OCI-LY1 (cell line): ENCODE data around the gene TPST2.

ENCODE experiments used
- H2AFZ ChIP-seq: fragments of 200-600 bp; sonication (generic), shearing (Covaris generic); 2 replicates; pipeline ENCODE4 v1.6.0; 2014; ENCODE audit warnings: antibody characterized with exemption, mild to moderate bottlenecking, low read length
- H3F3A ChIP-seq: fragments of 200-600 bp; sonication (generic), shearing (Covaris generic); 2 replicates; pipeline ENCODE4 v1.6.0; 2014; ENCODE audit warnings: mild to moderate bottlenecking, antibody characterized with exemption, low read length, moderate library complexity; ENCODE audit not compliant: insufficient read depth
- H3K27ac ChIP-seq: fragments of 200-600 bp; sonication (generic); 2 replicates; pipeline ENCODE4 v1.5.1; 2014; ENCODE audit warnings: low read length, mixed run types, mild to moderate bottlenecking, low read depth; ENCODE audit not compliant: poor library complexity, severe bottlenecking
- H3K27me3 ChIP-seq: fragments of 200-600 bp; sonication (generic); 2 replicates; pipeline ENCODE4 v1.6.0; 2014; ENCODE audit warnings: antibody characterized with exemption, mild to moderate bottlenecking, low read length, moderate library complexity; ENCODE audit not compliant: insufficient read depth
- H3K36me3 ChIP-seq: fragments of 200-600 bp; sonication (generic); 2 replicates; pipeline ENCODE4 v1.6.1; 2014; ENCODE audit warnings: mild to moderate bottlenecking, antibody characterized with exemption, low read length, moderate library complexity, mixed read lengths; ENCODE audit not compliant: insufficient read depth
- H3K4me1 ChIP-seq: fragments of 200-600 bp; sonication (generic); 2 replicates; pipeline ENCODE4 v1.5.1; 2014; ENCODE audit warnings: mild to moderate bottlenecking, low read length, moderate library complexity; ENCODE audit not compliant: insufficient read depth, severe bottlenecking
- H3K4me2 ChIP-seq: fragments of 200-600 bp; sonication (generic), shearing (Covaris generic); 2 replicates; pipeline ENCODE4 v1.6.1; 2014; ENCODE audit warnings: low read length
- H3K4me3 ChIP-seq: fragments of 200-600 bp; sonication (generic); 2 replicates; pipeline ENCODE4 v1.5.1; 2014; ENCODE audit warnings: low read length, low read depth, mild to moderate bottlenecking, mixed read lengths; ENCODE audit not compliant: poor library complexity, severe bottlenecking
- H3K79me2 ChIP-seq: fragments of 200-600 bp; shearing (Covaris generic); 2 replicates; pipeline ENCODE4 v1.6.1; 2016; ENCODE audit warnings: mixed run types, low read length, mixed read lengths; ENCODE audit not compliant: insufficient read depth
- H3K9ac ChIP-seq: fragments of 200-600 bp; sonication (generic), shearing (Covaris generic); 2 replicates; pipeline ENCODE4 v1.6.1; 2014; ENCODE audit warnings: mild to moderate bottlenecking, low read length, mixed read lengths
- H3K9me2 ChIP-seq: fragments of 200-600 bp; sonication (generic), shearing (Covaris generic); 2 replicates; pipeline ENCODE4 v1.6.1; 2014; ENCODE audit warnings: low read depth, mild to moderate bottlenecking, low read length, mixed read lengths
- H3K9me3 ChIP-seq: fragments of 200-600 bp; shearing (Covaris generic); 2 replicates; pipeline ENCODE4 v1.6.1; 2014; ENCODE audit warnings: low read length, mixed read lengths
- H4K20me1 ChIP-seq: fragments of 200-600 bp; sonication (generic), shearing (Covaris generic); 2 replicates; pipeline ENCODE4 v1.6.0; 2016; ENCODE audit warnings: mild to moderate bottlenecking, low read length; ENCODE audit not compliant: insufficient read depth
- EZH2 ChIP-seq: fragments of 200-600 bp; sonication (generic), shearing (Covaris generic); IDR thresholded peaks from 2 replicates; pipeline ENCODE4 v1.8.0; 2017; ENCODE audit warnings: borderline replicate concordance, mixed run types, mild to moderate bottlenecking, antibody characterized with exemption, low read length, moderate library complexity, mixed read lengths
- TF ChIP-seq, protein P1 (sequence below): fragments of 200-600 bp; sonication (generic), shearing (Covaris generic); IDR thresholded peaks from 2 replicates; pipeline ENCODE4 v1.5.1; 2017; ENCODE audit warnings: mild to moderate bottlenecking, antibody characterized with exemption, low read length, moderate library complexity, mixed read lengths

The TPST2 gene

GRCh38 chr22:26585104-26585790 is 4.7 kb downstream of the TPST2 start:
- H3F3A ChIP-seq = no peaks in the 10 kb centered on the region
- H3K4me2 ChIP-seq = peak overlapping the region; percentile 60
- TF ChIP-seq, protein P1, sequence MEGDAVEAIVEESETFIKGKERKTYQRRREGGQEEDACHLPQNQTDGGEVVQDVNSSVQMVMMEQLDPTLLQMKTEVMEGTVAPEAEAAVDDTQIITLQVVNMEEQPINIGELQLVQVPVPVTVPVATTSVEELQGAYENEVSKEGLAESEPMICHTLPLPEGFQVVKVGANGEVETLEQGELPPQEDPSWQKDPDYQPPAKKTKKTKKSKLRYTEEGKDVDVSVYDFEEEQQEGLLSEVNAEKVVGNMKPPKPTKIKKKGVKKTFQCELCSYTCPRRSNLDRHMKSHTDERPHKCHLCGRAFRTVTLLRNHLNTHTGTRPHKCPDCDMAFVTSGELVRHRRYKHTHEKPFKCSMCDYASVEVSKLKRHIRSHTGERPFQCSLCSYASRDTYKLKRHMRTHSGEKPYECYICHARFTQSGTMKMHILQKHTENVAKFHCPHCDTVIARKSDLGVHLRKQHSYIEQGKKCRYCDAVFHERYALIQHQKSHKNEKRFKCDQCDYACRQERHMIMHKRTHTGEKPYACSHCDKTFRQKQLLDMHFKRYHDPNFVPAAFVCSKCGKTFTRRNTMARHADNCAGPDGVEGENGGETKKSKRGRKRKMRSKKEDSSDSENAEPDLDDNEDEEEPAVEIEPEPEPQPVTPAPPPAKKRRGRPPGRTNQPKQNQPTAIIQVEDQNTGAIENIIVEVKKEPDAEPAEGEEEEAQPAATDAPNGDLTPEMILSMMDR = peak; percentile 21; the same call in 1 of the 2 replicates
- TF ChIP-seq EZH2 = no peak
- peaks cover 4% of the 10 kb centered on the region; the same call in 1 of the 2 replicates for H3K9me3 ChIP-seq
- H3K79me2 ChIP-seq = peaks cover 47% of the 10 kb centered on the region
- peak overlapping the region; percentile 49 for H3K9ac ChIP-seq
- no peaks in the 10 kb centered on the region for H3K27me3 ChIP-seq
- H4K20me1 ChIP-seq = no peaks in the 10 kb centered on the region
- peaks cover 61% of the 10 kb centered on the region for H3K4me1 ChIP-seq
- H3K4me3 ChIP-seq = peak overlapping the region; percentile 36
- no peak overlapping the region for H2AFZ ChIP-seq
- peaks cover 18% of the 10 kb centered on the region for H3K36me3 ChIP-seq
- peak overlapping the region; percentile 78 for H3K27ac ChIP-seq
- H3K9me2 ChIP-seq = no peaks in the 10 kb centered on the region

- Histone ChIP-seq H3K36me3 (peaks cover 18% of the 10 kb centered on the region), H3K9me2 (no peaks in the 10 kb centered on the region), H3K4me3 (no peak overlapping the region), H3K27ac (peak overlapping the region; percentile 14), H3F3A (no peaks in the 10 kb centered on the region), H3K4me2 (no peak overlapping the region), H3K27me3 (no peaks in the 10 kb centered on the region), H3K9ac (no peak overlapping the region), H3K79me2 (peaks cover 42% of the 10 kb centered on the region), H3K9me3 (peaks cover 4% of the 10 kb centered on the region; the same call in 1 of the 2 replicates), H3K4me1 (peaks cover 71% of the 10 kb centered on the region), H2AFZ (no peak overlapping the region), H4K20me1 (no peaks in the 10 kb centered on the region)
- no peak for TF ChIP-seq EZH2
- TF ChIP-seq, protein P1 = no peak
These were observed 5.9 kb downstream of the TPST2 start for GRCh38 chr22:26584010-26584409.

DNA sequence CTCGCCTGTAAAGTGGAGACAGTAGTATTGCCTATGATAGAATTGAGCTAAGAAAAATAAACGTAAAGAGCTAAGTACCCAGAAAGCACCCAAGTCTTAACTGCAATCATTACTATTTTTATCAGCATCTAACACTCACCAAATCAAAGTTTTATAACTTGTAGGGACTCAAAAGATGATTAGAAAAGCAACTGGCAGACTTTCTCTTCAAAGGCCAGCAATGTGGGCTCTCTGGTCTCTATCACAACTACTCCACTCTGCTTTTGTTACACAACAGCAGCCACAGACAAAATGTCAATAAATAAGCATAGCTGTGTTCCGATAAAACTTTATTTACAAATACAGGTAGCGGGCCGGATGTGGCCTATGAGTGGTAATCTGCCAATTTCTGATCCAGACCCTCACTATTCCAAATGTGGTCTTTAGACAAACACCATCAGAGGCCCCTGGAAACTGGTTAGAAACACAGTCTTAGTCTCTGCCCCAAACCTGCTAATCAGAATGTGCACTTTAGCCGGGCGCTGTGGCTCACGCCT is 8.2 kb downstream of the TPST2 start:
- Histone ChIP-seq H3K9ac (no peak overlapping the region), H3K27me3 (no peaks in the 10 kb centered on the region), H3K79me2 (peaks cover 37% of the 10 kb centered on the region), H4K20me1 (no peaks in the 10 kb centered on the region), H3K9me3 (no peaks in the 10 kb centered on the region), H3K9me2 (no peaks in the 10 kb centered on the region), H3K4me1 (peaks cover 69% of the 10 kb centered on the region), H3K4me2 (no peak overlapping the region), H2AFZ (no peak overlapping the region), H3K36me3 (peaks cover 17% of the 10 kb centered on the region; the same call in 1 of the 2 replicates), H3K27ac (peak overlapping the region; percentile 93), H3K4me3 (no peak overlapping the region), H3F3A (no peaks in the 10 kb centered on the region)
- no peak for TF ChIP-seq EZH2
- TF ChIP-seq, protein P1 = no peak
